GM03348 (cell line): ENCODE results near the gene GBP2.
"Not testable (repeated sequence)": the region's sequence is repeated elsewhere in the genome, so short reads cannot be mapped to it uniquely, and the experiment has no call there.

Source experiments
- DNase-seq: peaks from one replicate; pipeline ENCODE4 v3.0.0; 2012; ENCODE audit warnings: low spot score

The GBP2 gene

GRCh38 chr1:89125913-89126580 is at the start of gene GBP2:
Gene GBP2, minus strand, starts transcription at chr1:89126114. Its CDS starts 4,148 bp downstream, at chr1:89121966.
- DNase-seq, result peak; percentile 79

GRCh38 chr1:89174491-89174890 is 48.6 kb upstream of the GBP2 start:
- no peak for DNase-seq

- no peak for DNase-seq
Observed at GRCh38 chr1:89172468-89173143, 46.7 kb upstream of the GBP2 start.

- DNase-seq, result no peak
Observed at GRCh38 chr1:89171067-89171438, 45.1 kb upstream of the GBP2 start.

GRCh38 chr1:89170170-89171066 is 44.5 kb upstream of the GBP2 start:
- DNase-seq, result no peak

GRCh38 chr1:89169166-89169565 is 43.3 kb upstream of the GBP2 start:
- no peak for DNase-seq

GRCh38 chr1:89167590-89168230 is 41.8 kb upstream of the GBP2 start:
- DNase-seq, result no peak

- no peak for DNase-seq
Observed at GRCh38 chr1:89166705-89167104, 40.8 kb upstream of the GBP2 start.

GRCh38 chr1:89165811-89166210 is 39.9 kb upstream of the GBP2 start:
- no peak for DNase-seq

- DNase-seq, result no peak
Observed at GRCh38 chr1:89151047-89151446, 25.1 kb upstream of the GBP2 start.

- no peak for DNase-seq
Observed at GRCh38 chr1:89149976-89150375, 24.1 kb upstream of the GBP2 start.

GRCh38 chr1:89149229-89149628 is 23.3 kb upstream of the GBP2 start:
- DNase-seq, result peak; percentile 18

- no peak for DNase-seq
Observed at GRCh38 chr1:89147678-89148658, 22.1 kb upstream of the GBP2 start.

- no peak for DNase-seq
Observed at GRCh38 chr1:89146721-89147120, 20.8 kb upstream of the GBP2 start.

- no peak for DNase-seq
Observed at GRCh38 chr1:89143484-89143883, 17.6 kb upstream of the GBP2 start.

- no peak for DNase-seq
Observed at GRCh38 chr1:89142160-89142559, 16.2 kb upstream of the GBP2 start.

- no peak for DNase-seq
Observed at GRCh38 chr1:89133747-89134146, 7.8 kb upstream of the GBP2 start.

- no peak for DNase-seq
Observed at GRCh38 chr1:89130716-89131115, 4.8 kb upstream of the GBP2 start.

GRCh38 chr1:89129911-89130310 is 4.0 kb upstream of the GBP2 start:
- DNase-seq, result no peak

GRCh38 chr1:89128003-89128458 is 2.1 kb upstream of the GBP2 start:
- DNase-seq, result not testable (repeated sequence)
